Aortic smooth muscle cell (primary cell): Measurements from ENCODE around the gene ASIC3. TPM values are rescaled to one million over a fixed set of nuclear protein-coding genes. Genes with fewer than 3 reads are reported as not detected.

Experiments
- total RNA-seq: library from RNA; depleted of rRNA; stranded (reverse); fragments of >200 nt; gene quantifications from 2 replicates; pipeline ENCODE4 v1.2.3, GENCODE V29; 2014

Gene ASIC3
- 0.06 TPM in 1 of 2 replicates, not detected in the other for total RNA-seq

GRCh38 chr7:151047976-151048815 lies at the start of gene ASIC3:
ASIC3 (plus strand) TSS chr7:151048531; CDS start chr7:151048886, 355 bp downstream.

GRCh38 chr7:151024435-151025056 lies 23.8 kb upstream of the ASIC3 start, which contains the start of gene ATG9B:
ATG9B (minus strand) TSS chr7:151024494; CDS start chr7:151024423, 71 bp downstream.

GRCh38 chr7:151028131-151028947 lies 20.0 kb upstream of the ASIC3 start, which contains the start of gene ABCB8:
ABCB8 (plus strand) TSS chr7:151028450; CDS start chr7:151028516, 66 bp downstream.

GRCh38 chr7:151057506-151057988 lies 9.2 kb downstream of the ASIC3 start, which contains the start of gene CDK5:
CDK5 (minus strand) TSS chr7:151057897; CDS start chr7:151057848, 49 bp downstream.

GRCh38 chr7:151059367-151060112 lies 11.2 kb downstream of the ASIC3 start, which contains the start of gene SLC4A2:
SLC4A2 (plus strand) TSS chr7:151059589; CDS start chr7:151061988, 2,399 bp downstream.

GRCh38 chr7:151080522-151081169 lies 32.3 kb downstream of the ASIC3 start, which contains the start of gene FASTK:
FASTK (minus strand) TSS chr7:151080809; CDS start chr7:151080766, 43 bp downstream.

GRCh38 chr7:151083071-151083823 lies 34.9 kb downstream of the ASIC3 start, which contains the start of gene TMUB1:
TMUB1 (minus strand) TSS chr7:151083493; CDS start chr7:151082563, 930 bp downstream.

GRCh38 chr7:151085691-151086620 lies 37.6 kb downstream of the ASIC3 start, which contains the start of gene AGAP3:
AGAP3 (plus strand) TSS chr7:151086475; CDS start chr7:151086742, 267 bp downstream.

Other genes with a start within 250 kb of the ASIC3 start
- gene TMEM176B, start 248.2 kb upstream of the ASIC3 start, total RNA-seq, result 0.13 TPM in 1 of 2 replicates, not detected in the other
- gene TMEM176A, start 247.8 kb upstream of the ASIC3 start, total RNA-seq, result not detected in 2 replicates
- gene AOC1, start 196.0 kb upstream of the ASIC3 start, total RNA-seq, result not detected in 2 replicates
- gene KCNH2, start 70.2 kb upstream of the ASIC3 start, total RNA-seq, result under 0.01 TPM in 1 of 2 replicates, not detected in the other
- 1.7 and 3.7 TPM in 2 replicates for gene NOS3, start 57.5 kb upstream of the ASIC3 start, total RNA-seq
- gene ATG9B, start 24.0 kb upstream of the ASIC3 start, total RNA-seq, result 0.06 TPM in 1 of 2 replicates, not detected in the other
- gene ABCB8, start 20.1 kb upstream of the ASIC3 start, total RNA-seq, result 19.0 and 25.9 TPM in 2 replicates
- 28.7 and 30.8 TPM in 2 replicates for gene CDK5, start 9.4 kb downstream of the ASIC3 start, total RNA-seq
- gene SLC4A2, start 11.1 kb downstream of the ASIC3 start, total RNA-seq, result 80.1 and 104 TPM in 2 replicates
- gene FASTK, start 32.3 kb downstream of the ASIC3 start, total RNA-seq, result 72.1 and 82.5 TPM in 2 replicates
- gene TMUB1, start 35.0 kb downstream of the ASIC3 start, total RNA-seq, result 15.5 and 16.5 TPM in 2 replicates
- gene AGAP3, start 37.9 kb downstream of the ASIC3 start, total RNA-seq, result 22.0 and 31.8 TPM in 2 replicates
- gene GBX1, start 119.2 kb downstream of the ASIC3 start, total RNA-seq, result not detected in 2 replicates
- not detected in 2 replicates for gene ASB10, start 138.7 kb downstream of the ASIC3 start, total RNA-seq
- not detected in 2 replicates for gene H2BK1, start 162.0 kb downstream of the ASIC3 start, total RNA-seq
- 41.2 and 62.4 TPM in 2 replicates for gene ABCF2, start 178.7 kb downstream of the ASIC3 start, total RNA-seq
- 73.6 and 82.2 TPM in 2 replicates for gene CHPF2, start 184.0 kb downstream of the ASIC3 start, total RNA-seq
- gene SMARCD3, start 200.2 kb downstream of the ASIC3 start, total RNA-seq, result 40.7 and 41.8 TPM in 2 replicates